ENCODE results near the gene POU6F2.
"Not testable (repeated sequence)": the region's sequence is repeated elsewhere in the genome, so short reads cannot be mapped to it uniquely, and the experiment has no call there.

The POU6F2 gene

DNA sequence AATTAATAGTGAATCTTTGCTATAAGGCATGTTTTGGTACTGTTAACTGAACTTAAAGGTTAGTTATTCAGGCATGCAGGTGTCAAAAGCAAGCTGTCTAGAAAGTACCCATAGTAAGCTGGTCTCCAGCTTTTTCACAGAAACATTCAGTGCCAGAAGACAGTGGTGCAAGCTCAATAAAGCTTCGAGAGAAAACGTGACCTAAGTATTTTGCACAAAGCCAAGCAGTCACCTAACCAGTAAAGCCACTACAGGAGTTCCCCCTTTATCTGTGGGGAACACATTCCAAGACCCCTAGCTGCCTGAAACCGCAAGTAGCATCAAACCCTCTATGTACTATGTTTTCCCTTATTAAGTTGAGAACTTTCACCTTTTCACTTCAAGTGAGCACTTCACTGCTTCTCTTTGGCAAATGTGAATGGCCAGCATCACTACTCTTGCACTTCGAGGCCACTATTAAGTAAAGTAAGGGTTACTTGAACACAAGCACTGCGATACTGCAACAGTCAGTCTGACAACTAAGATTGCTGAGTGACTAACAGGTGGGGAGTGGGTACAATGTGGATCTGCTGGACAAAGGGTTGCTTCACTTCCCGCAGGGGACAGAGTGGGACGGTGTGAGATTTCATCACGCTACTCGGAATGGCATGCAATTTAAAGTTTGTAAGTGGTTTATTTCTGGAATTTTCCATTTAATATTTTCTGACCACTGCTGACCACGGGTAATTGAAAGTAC lies 334.7 kb downstream of the POU6F2 start:
- DNase-seq, result no peak

DNA sequence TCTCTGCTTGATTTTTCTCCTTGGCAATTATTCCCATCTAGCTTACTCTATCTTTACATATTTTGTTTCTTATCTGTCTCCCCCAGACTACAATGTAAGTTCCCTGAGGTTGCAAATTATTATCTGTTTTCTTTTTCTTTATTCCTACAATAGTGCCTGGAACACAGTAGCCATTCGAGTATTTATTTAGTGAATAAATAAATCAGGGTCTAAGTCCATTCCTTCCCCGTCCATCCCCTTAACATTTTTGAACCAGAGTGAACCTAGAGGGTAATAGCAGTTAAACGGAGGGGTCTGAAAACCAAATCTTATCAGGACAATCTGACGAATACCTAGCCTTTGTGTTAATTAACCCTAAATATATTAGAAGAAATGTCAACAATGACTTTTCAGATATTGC lies 335.7 kb downstream of the POU6F2 start:
- DNase-seq, result no peak

DNA sequence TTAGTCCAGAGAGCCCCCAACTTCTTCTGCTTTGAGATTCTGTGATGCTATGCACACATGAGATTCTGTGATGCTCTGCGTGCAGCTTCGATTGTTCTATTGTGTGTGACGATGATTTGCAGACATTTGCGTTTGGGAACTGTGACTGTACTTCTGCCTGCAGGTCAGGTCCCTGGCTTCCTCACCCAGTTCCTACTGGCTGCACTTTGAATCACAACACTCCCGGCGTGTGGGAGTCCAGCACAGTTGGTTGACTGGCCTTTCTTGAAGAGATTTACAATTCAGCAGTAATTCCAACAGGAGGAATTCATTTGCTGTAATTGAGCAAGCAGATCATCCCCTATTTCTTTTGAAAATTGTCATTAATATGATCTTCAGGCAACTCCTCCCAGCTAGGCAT lies 336.3 kb downstream of the POU6F2 start:
- no peak for DNase-seq

DNA sequence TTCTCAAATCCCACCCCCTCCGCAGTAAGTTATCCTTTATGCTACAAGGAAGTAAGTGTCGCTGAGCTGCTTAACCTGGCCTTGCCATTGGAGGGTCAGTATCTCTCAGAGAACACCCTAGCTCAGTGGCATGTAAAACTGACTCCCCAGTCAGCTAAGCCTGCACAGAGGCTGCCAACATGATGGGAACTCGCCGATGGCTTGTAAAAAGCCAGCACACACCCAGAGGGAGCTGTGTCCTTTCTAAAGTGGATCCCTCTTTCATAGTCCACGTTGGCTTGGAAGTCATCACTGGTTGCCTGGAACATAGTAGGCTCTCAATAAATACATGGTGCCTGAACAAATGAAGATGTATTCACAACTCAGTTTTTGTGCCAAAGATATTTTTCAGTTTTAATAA lies 339.4 kb downstream of the POU6F2 start:
- DNase-seq, result no peak

DNA sequence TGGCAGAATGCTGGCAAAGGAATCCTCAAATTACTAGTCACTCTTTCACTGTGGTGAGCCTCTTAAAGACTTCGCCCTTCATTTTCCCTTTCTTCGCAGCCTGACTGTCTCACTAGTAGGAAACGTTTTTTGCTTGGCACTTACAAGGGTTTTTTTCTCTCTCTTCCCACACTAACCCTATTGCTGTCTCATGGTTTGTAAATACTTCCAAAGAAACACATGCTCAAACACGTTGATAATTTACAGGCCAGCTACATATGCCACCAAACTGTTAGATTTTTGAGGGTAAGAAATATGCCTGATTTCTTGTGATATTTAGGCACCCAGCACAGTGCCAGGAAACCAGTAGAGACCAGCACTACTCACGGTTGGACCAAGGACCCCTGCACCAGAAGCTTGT lies 340.2 kb downstream of the POU6F2 start:
- DNase-seq, result no peak

DNA sequence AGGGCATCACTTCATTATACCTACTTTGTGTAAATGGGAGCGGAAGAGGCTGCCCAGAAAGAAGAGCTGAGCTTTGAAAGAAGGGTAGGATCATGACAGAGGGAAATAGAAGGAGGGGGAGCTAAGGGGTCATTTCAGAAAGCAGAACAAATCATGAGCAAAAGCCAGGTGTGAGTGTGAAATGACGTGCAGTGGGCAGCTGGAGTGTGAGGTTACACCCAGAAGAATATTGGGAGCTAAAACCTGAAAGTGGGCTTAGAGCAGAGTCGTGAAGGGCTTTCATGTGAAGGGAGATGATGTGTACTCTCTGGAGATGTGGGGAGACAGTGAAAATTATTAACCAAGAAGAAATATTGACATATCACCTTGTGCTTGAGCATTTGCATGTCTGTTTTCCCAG lies 343.5 kb downstream of the POU6F2 start:
- DNase-seq, result no peak

DNA sequence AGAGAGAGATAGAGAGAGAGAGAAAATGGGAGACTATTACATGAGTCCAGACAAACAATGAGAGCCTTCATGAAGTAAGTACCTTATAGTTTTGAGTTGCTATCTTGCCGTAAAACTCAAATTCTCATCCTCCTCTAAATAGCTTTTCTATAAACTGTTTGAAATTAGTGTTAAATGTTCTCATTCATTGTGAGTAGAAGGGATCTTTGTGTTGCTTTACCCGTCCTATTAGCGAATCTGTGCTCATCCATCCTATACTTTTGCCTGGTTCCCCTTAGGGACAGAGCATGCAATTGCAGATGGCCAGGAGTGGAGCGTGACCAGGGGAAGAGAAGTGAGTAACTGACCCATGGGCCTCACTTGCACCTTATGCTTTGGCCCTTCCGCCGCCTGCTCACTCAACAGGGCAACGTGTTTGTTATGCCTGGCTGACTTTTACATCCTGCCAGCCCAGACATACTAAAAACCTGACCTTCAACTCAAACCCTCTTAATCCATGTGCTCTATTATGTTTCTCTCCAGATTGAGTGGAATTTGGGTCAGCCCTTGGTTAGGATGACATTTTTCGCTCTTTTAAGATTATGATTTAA lies 344.3 kb downstream of the POU6F2 start:
- DNase-seq, result no peak

DNA sequence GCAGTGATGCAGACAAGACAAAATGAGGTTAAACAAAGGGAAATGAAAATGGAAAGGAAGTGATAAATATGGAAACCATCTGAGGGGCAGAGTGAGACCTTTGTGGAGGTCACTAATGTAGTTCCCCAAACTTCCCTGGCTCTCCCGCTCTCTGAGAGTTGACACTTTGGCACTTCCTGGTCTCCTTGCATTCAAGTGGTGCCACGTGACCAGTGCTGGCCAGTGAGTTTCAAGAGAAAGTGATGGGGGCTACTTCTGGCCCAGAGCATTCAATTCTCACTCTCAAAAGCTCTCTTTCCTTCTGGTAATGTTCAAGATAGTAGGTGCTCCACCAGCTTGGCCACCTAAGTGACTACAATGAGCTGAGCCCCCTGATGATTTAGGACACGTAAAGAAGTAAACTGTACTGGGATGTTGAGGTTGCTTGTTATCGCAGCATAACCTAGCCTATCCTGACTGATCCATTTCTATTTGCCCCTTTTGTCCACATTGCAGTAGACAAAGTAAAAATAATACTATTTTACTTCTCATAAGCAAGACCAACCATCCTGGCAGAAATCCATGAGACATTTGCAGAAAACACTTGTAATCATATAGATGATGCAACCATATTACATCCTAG lies 346.5 kb downstream of the POU6F2 start:
- no peak for DNase-seq

DNA sequence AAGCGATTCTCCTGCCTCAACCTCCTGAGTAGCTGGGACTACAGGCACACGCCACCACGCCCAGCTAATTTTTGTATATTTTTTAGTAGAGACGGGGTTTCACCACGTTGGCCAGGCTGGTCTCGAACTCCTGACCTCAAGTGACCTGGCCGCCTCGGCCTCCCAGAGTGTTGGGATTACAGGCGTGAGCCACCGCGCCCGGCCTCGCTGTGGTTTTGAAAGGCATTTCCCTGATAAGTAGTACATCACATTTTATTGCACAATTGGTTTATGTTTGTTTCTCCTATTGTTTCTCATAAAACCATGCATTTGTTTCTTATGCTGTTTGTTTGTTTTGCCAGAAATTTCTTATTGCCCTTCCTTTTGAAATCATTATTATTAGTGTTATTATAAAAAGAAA lies 353.9 kb downstream of the POU6F2 start:
- DNase-seq, result not testable (repeated sequence)

DNA sequence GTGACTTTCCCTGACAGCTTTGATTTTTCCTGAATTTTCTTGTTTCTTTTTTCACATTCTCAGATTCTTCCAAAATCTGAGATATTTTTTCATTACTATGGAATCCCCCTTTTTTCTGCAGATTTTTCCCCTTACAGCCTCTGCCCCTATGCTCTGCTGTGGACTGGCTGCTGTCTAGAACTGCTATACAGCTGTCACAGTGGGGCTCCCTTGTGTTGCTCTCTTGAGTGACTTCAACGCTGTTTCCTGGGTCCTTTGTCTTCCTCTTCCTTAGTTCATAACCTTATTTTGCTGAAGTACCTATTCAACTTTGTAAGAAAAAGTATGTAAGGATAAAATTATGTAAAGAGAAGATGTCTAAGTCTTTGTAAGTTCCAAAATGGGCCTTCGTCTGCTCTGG lies 354.4 kb downstream of the POU6F2 start:
- DNase-seq, result no peak

DNA sequence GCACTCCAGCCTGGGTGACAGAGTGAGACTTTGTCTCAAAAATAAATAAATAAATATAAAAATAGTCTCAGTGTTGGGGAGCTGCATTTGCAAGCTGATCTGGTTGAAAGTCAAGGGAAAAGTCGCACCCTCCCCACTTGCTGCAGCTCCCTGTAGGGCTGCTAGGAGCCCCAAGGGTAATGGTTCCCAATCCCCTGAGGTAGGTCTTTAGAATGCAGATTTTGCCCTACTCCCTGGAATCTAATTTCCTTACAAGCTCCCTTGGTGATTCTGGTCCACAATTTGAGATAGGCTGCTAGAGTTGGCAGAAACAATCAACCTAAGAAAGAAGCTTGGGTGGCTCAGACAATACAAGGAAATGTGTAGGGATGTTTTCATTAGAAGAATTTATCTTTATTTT lies 356.0 kb downstream of the POU6F2 start:
- DNase-seq, result no peak

DNA sequence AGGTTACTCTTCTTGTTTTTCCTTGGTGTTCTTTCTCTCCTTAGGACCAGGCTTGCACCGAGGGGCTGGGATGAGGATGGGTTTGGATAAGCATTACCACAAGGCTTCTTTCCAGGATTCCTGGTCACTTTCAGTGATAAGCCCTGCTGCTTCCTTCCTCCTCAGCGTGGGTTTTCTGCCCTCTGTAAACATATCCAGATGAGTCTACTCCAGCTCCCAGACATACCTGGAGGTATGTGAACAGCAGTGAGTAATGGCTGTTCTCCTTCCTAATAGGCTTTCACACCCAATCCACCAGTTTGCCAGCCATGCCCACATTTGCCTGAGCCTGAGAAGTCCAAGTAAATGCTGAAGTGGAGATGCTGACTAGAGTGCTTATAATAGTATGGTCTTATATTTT lies 358.7 kb downstream of the POU6F2 start:
- DNase-seq, result no peak

DNA sequence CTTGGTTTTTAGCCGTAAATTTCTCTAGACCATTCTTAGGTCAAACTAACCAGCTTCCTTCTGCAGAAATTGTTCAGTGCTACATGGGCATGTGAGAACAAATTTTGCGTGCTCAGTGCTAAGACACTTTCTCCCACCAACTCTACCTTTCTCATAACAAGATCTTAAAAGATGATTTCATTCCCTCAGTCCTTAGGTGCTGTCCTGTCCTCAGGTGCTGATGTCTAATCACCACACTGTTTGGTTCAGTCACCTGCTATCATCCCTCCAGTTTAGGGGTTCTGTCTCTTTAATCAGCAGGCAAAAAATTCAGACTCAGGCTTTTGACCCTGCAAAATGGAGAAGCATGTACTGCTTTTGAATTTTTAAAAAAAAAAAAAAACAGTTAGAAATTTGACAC lies 361.0 kb downstream of the POU6F2 start:
- no peak for DNase-seq

DNA sequence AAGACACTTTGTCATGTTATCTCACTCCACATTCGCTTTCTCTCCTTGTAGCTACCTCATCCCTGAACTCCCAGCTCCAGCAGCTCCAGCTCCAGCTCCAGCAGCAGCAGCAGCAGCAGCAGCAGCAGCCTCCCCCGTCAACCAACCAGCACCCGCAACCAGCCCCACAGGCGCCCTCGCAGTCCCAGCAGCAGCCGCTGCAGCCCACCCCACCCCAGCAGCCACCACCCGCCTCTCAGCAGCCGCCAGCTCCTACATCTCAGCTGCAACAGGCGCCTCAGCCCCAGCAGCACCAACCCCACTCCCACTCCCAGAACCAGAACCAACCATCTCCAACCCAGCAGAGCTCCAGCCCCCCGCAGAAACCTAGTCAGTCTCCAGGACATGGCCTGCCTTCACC lies 361.9 kb downstream of the POU6F2 start:
- no peak for DNase-seq

DNA sequence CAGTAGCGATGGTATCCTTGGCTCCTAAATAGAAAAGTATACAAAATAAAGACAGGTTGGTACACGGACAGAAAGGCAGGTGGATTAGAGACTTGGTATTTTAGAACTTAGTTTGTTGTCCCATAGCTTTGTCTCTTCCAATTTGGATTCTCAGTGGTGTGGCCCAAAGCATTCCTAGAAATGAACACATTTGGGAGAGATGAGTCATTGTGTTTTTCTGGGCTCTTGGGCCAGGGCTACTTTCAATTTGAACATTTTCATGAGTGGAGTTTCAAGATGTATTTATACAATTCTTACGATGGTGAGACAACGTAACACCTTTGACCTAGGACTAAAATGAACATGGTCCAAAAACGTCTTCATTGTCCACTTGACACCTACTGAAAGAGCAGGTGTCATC lies 363.4 kb downstream of the POU6F2 start:
- DNase-seq, result no peak

DNA sequence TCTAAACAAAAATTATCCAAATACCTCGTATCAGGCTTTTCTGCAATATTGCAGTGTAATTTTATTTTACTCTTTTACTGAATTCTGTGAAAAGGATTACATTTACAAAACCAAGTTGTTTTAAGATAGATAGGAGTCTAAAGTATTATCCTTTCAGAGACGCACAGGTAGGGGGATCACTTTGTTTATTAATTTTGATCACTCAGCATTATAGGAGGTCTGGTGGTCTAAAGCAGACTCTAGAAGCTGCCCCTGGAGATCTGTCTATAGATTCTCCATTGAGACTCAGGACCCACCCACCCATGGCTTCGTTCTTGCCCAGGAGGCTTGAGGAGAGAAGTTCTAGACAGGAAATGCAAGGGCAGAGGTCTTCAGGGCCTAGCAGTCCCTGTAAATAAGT lies 365.1 kb downstream of the POU6F2 start:
- DNase-seq, result no peak

DNA sequence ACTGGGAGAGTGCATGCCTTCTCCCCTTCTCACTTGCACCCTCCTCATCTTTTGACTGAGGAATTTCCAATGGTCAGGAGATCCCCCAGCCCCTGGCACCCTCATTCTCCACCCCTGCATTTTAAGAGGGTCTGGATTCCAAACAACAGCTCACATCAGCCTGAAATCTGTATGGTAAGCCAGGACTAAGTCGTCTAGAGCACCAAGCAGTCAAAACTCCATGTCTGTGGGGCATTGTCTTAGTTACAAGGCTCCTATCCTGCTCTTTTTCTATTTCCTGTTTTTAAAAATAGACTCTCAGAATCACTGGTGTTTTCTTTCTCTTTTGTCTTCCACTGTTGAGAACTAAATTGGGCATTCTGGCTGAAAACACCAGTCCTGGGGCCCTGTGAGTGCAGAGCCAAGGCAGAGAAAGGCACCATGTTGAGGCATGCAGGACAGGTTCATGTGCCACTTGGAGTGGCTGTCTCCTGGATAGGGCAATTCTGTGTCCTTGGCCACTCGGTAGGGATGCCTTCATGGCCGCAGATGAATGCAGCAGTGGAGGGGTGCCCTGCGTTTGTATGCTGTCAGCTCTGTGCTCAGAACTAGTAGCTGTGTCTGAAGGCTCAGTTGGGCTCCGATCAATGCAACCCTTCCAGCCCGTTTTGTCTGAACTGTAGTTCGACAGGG lies 371.9 kb downstream of the POU6F2 start:
- no peak for DNase-seq

DNA sequence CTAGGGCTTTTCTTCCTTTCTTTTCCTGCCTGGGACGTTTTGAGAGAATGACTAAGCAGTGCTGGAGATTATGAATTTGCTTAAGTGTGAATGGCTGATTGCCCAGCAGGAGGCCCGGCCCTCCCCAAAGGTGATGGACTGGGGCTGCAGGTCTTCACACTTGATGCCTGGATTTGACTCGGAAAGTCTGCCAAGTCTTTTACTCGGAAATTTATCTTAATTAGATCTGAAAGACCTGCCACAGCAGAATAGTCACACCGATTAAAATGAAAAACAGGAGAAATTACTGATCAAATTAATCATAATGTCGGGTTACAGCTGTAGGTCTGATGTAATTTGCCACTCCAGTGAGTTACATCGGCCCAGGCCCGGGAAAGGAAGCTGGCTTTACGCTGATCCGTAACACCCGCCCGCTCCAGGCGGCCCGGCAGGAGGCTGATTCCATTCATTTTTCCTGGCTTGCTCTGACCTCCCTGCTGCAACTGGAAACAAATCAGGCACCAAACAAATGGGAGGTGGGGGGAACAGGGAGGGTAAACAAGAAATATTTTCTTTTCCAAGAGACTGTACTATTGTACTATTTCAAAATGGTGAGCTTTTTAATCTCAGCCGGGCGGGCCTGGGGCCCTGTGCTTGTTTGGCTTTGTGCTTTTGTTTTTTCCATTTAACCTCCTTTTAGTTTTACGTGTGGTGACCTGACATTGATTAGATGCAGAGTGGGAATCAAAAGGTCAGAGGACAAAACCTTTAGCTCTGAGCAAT lies 376.1 kb downstream of the POU6F2 start:
- no peak for DNase-seq

DNA sequence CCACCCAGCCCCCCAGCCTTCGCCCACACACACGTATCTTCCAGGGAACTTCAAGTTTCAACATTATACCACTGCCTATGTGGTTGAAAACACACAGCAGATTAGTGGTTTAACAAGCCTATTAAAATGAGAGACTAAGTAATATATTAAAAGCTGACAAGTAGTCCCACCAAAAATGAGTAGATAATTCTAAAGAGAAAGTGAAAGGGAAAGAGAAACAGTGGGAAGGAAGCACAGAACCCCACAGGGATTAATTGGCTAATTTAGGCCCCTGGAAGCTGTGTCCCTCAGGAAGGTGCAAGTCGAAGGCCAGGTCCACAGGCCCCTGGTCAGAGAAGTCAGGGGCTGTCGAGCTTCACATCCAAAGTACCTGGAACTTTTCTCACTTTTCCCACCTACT lies 378.0 kb downstream of the POU6F2 start:
- DNase-seq, result no peak

DNA sequence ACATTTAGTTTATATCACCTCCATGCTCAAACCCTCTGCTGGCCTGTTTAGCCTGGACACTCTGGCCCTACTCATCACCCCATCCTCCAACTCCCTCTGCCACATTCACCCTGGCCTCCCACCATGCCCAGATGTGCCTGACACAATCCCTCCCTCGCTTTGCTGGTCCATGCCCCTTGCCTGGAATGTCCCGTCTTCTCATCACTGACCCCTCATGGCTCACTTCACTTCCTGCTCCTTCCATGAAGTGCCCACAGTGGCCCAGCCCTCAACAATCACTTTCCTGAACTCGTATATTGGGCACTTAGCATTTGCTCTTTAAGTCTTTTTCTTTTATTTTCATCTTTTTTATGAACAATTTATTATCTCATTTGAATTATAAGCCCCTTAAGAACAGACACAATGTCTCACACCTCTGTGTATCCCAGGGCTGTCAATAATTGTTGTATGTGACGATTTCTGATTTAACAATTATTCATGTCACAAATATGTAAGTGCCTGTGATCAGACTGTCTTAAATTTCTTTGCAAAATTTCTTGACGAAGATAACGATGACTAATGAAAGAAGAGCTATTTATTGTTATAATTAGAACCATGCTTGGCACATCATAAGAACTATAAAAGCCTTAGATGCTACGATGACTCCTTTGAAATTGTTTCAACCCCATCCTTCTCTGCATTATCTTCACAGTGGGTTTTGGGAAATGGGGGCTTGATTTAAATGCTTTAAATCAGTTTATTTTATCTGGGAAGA lies 378.6 kb downstream of the POU6F2 start:
- DNase-seq, result no peak

DNA sequence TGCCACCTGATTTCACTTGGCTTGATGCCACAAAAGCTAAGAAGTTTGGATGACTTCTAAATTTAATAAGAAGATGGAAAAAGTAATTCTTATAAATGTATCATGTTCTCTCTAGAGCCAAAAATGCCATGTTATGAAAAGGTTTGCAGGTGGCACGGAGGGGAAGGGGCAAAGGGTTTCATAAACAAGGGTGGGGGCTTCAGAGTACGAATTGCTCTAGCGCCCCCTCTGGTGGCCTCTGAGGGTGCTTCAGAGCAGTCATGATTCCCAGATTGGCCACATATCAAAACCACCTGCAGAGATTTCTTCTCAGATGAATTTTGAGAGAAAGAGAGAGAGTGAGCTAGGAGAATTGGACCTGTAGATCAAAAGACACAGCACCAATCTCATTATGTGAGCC lies 379.9 kb downstream of the POU6F2 start:
- DNase-seq, result no peak

DNA sequence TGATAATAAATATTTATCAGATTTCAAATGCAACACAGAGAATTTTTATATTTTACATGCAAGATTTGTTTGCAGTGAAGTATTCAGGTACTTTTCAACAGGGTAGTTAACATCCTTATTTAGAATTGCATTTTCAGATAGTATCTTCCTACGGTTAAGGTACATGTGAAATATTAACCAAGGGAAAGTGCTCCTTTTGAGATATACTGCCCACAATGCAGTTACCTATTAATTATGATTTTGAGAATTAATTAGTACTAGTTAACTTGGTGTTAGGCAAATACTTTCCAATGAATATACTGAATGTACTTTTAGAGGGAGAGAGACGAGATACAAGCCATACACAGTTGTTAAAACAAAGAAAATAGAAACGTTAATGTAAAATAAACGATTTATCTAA lies 382.3 kb downstream of the POU6F2 start:
- no peak for DNase-seq

DNA sequence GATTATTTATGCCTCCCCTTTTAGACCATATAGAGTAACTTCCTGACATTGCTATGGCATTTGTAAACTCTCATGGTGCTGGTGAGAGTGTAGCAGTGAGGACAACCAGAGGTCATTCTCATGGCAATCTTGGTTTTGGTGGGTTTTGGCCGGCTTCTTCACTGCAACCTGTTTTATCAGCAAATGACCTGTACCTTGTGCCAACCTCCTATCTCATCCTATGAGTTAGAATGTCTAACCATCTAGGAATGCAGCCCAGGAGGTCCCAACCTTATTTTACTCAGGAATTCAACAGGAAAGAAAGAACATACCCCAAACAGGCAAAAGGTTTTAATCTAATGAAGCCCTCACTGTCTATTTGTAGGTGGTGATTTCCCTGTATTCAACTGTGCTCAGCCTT lies 383.1 kb downstream of the POU6F2 start:
- DNase-seq, result no peak
